ENCODE measurements around the gene RHEB.

DNA sequence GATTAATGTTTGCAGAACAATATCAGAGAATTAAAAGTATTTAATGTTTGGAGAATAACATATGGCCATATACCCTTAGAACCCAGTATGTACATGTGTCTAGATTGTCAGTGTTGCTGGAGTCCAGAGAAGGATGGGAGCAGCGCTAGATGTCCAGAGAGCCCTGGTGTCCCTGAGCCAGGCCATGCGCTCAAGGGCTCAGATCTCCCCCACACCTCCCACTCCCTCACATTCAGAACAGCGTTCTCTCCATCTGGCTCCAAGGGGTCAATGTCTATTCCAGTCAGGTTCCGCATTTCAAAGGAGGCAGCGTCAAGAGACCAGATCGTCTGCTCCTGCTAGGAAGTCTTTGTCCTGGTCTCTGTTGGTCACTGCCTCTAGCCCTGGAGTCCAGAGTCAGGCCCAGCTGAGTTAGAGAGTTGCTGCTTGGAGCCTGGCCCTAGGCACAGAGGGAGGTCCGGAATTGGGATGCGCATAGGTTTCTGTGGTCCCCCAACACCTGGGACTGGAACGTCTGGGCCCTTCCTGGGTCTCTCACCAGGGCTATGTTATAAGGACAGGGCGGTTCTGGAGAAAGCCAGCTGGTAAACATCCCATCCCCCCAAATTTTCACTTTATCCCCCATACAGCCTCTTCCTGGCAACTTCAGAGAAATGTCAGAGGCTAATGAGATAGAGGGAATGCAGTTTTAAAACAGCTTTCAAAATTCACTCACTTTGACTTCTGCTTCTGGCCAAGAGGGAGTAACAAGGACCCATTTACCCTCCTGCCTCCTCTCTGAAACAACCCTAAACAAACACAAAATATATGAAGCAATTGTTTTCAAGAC lies 103.4 kb downstream of the RHEB start:
- TF ChIP-seq, protein P1, sequence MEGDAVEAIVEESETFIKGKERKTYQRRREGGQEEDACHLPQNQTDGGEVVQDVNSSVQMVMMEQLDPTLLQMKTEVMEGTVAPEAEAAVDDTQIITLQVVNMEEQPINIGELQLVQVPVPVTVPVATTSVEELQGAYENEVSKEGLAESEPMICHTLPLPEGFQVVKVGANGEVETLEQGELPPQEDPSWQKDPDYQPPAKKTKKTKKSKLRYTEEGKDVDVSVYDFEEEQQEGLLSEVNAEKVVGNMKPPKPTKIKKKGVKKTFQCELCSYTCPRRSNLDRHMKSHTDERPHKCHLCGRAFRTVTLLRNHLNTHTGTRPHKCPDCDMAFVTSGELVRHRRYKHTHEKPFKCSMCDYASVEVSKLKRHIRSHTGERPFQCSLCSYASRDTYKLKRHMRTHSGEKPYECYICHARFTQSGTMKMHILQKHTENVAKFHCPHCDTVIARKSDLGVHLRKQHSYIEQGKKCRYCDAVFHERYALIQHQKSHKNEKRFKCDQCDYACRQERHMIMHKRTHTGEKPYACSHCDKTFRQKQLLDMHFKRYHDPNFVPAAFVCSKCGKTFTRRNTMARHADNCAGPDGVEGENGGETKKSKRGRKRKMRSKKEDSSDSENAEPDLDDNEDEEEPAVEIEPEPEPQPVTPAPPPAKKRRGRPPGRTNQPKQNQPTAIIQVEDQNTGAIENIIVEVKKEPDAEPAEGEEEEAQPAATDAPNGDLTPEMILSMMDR (IDR thresholded peaks at IDR 0.05; ENCODE audit: extremely low read depth in 1 of 2, insufficient read depth in 1 of 2, low read depth in 1 of 2, low read length in 2 of 2): no peak
- TF ChIP-seq POLR2AphosphoS5 (IDR thresholded peaks at IDR 0.05; ENCODE audit: insufficient read depth, low read depth, low read length) (no peak), POLR2A (IDR thresholded peaks at IDR 0.05; ENCODE audit: low read depth, low read length) (no peak), JUN (IDR thresholded peaks at IDR 0.05; ENCODE audit: borderline replicate concordance, insufficient read depth, insufficient read length, low read depth) (no peak), MAX (IDR thresholded peaks at IDR 0.05; ENCODE audit: insufficient read depth, insufficient read length) (no peak)

Measured in endothelial cell of umbilical vein (primary cell).